ENCODE results near the gene CDKN3.

CDKN3 gene

DNA sequence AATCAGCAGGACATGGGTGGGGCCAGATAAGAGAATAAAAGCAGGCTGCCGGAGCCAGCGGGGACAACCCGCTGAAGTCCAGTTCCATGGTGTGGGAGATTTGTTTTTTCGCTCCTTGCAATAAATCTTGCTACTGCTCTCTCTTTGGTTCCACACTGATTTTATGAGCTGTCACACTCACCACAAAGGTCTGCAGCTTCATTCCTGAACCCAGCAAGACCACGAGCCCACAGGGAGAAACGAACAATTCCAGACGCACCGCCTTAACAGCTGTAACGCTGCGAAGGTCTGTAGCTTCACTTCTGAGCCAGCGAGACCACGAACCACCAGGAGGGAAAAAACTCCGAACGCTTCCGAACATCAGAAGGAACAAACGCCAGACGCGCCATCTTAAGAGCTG lies 47.2 kb downstream of the CDKN3 start:
- in situ Hi-C loops (cut with HindIII; ENCODE audit: low sequenced_read_pairs): no loop called here
- TF ChIP-seq, protein P1, sequence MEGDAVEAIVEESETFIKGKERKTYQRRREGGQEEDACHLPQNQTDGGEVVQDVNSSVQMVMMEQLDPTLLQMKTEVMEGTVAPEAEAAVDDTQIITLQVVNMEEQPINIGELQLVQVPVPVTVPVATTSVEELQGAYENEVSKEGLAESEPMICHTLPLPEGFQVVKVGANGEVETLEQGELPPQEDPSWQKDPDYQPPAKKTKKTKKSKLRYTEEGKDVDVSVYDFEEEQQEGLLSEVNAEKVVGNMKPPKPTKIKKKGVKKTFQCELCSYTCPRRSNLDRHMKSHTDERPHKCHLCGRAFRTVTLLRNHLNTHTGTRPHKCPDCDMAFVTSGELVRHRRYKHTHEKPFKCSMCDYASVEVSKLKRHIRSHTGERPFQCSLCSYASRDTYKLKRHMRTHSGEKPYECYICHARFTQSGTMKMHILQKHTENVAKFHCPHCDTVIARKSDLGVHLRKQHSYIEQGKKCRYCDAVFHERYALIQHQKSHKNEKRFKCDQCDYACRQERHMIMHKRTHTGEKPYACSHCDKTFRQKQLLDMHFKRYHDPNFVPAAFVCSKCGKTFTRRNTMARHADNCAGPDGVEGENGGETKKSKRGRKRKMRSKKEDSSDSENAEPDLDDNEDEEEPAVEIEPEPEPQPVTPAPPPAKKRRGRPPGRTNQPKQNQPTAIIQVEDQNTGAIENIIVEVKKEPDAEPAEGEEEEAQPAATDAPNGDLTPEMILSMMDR (IDR thresholded peaks at IDR 0.05; ENCODE audit: low read depth, low read length): no peak
- H3K4me3 ChIP-seq (ENCODE audit: low read depth, low read length): no peak overlapping the region
- peak; percentile 32 for DNase-seq (ENCODE audit: low read depth, low spot score)

DNA sequence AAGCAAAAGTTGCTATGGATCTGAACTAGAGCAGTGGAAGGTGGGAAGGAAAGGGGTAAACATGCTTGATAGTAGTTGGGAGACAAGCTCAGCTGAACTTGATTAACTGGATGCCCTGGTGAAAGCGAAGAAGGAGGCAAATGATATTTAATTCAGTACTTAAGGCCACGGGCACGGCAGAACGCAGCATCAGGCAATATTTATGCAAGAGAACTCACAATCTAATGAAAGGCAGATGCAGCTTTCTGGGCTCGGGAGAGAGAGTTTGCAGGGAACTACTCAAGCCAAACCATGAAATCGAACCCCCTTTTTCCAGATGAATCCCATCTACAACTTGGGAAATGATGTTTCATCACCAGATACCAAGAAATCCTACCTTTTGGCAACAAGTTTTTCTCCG lies 47.9 kb downstream of the CDKN3 start:
- in situ Hi-C loops (cut with HindIII; ENCODE audit: low sequenced_read_pairs): no loop called here
- no peak overlapping the region for H3K4me3 ChIP-seq (ENCODE audit: low read depth, low read length)
- no peak for DNase-seq (ENCODE audit: low read depth, low spot score)
- TF ChIP-seq, protein P1 (IDR thresholded peaks at IDR 0.05; ENCODE audit: low read depth, low read length): no peak

DNA sequence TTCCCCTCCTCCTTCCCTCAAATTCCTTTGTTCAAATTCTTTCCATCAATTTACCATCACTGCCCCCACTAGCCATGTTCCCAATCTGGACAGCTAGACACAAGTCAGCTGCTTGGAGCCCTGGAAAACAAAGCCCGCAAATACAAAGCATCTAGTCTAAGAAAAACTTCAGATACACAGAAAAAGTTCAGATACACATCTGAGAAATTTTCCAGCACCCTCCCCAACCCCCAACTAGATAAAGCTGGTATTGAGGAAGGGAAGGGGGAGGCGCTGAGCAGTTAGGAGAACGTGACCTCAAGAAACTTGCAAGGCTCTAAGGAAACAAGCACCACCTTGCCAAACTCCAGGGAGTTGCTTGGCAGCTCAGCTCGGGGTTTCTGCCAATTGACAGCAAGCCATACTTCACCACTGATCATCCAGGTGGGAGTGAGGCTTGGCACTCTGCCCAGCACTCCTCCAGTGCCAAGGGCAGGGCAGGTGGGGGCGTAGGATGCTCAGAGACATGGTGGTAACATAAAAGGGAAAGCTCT lies 49.4 kb downstream of the CDKN3 start:
- no peak for DNase-seq (ENCODE audit: low read depth, low spot score)
- no peak overlapping the region for H3K4me3 ChIP-seq (ENCODE audit: low read depth, low read length)
- in situ Hi-C loops (cut with HindIII; ENCODE audit: low sequenced_read_pairs): no loop called here
- TF ChIP-seq, protein P1 (IDR thresholded peaks at IDR 0.05; ENCODE audit: low read depth, low read length): no peak

DNA sequence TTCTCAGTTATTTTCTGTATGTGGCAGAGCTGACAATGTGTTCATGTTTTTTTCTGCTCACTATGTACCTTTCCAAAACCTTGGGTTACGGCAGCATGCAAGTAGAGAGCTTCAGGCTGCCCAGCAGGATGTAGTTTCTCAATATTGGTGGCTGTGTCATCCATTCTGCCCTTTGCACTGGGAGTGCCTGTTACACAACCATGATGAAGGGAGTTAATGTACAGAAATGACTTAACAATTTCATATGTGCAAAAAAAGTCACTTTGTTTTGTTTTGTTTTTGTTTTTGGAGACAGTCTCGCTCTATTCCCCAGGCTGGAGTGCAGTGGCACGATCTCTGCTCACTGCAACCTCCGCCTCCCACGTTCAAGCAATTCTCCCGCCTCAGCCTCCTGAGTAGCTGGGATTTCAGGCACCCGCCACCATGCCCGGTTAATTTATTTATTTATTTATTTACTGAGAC lies 50.5 kb downstream of the CDKN3 start:
- TF ChIP-seq, protein P1 (IDR thresholded peaks at IDR 0.05; ENCODE audit: low read depth, low read length): no peak
- in situ Hi-C loops (cut with HindIII; ENCODE audit: low sequenced_read_pairs): no loop called here
- H3K4me3 ChIP-seq (ENCODE audit: low read depth, low read length): no peak overlapping the region

DNA sequence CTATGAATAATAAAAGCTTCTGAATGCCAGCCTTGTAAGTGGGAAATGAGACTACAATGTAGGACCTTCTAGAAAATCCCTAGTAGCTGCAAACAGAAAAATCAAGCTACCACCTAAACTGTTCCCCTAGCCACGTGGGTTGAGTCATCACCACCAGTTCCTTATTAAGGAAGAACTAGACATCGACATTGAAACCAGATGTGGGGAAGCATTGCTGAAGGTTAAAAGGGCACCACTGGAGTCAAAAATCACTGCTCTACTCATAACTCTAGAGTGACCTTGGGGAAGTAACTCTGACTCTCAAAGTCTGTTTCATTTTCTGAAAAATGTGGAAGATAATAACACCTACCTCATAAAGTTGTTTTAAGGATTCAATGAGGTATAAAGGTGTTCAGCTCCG lies 53.7 kb downstream of the CDKN3 start:
- DNase-seq (ENCODE audit: low read depth, low spot score): peak; percentile 39
- in situ Hi-C loops (cut with HindIII; ENCODE audit: low sequenced_read_pairs): no loop called here
- no peak overlapping the region for H3K4me3 ChIP-seq (ENCODE audit: low read depth, low read length)
- TF ChIP-seq, protein P1 (IDR thresholded peaks at IDR 0.05; ENCODE audit: low read depth, low read length): no peak

More for the DNA sequence above, 50.5 kb downstream of the CDKN3 start:
- DNase-seq (ENCODE audit: low read depth, low spot score): no peak

DNA sequence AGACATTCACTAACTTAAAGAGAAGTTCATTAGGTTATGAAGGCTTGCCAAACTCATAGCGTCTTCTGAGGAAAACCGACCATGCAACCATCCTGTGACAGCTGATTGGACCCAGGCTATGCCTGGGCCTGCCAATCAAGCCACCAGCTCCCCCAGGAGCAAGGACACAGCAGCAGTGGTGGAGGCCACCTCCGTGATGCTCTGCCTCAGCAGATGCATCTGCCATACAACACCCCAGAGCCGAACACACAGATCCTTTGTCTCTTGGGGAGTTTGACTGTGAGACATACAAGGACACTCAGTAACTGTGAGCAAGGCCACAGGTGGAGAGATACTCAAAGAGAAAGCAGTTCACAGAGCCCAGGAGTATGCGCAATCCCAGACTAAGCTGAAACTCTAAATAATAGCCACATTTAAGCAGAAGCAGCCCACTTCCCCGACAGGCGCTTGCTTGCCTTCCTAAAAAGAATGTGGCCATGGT lies 54.4 kb downstream of the CDKN3 start:
- DNase-seq (ENCODE audit: low read depth, low spot score): no peak
- H3K4me3 ChIP-seq (ENCODE audit: low read depth, low read length): no peak overlapping the region
- TF ChIP-seq, protein P1 (IDR thresholded peaks at IDR 0.05; ENCODE audit: low read depth, low read length): no peak
- in situ Hi-C loops (cut with HindIII; ENCODE audit: low sequenced_read_pairs): no loop called here
